T-helper 9 cell (primary cell): ENCODE measurements around the gene LEP.

Experiments used
- DNase-seq: peaks from one replicate; pipeline ENCODE4 v3.0.0-alpha.2; 2020

LEP gene

DNA sequence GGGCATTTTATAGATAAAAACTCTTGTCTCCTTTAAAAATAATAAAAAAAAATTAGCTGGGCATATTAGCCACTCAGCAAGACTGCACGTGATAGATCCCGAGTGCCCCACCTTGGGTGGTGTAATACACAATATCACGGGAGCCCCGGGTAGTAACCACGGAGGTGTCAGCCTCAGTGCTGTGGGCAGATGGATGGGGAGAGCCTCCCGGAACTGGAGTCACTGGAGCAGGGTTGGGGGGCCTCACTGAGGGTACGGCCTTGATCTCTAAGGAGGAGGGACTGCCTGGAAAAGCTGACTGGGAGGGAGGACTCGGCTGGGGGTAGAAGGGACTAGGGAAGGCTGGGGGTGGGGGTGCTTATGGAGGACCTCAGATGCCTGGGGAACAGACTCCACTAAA is 12.6 kb downstream of the LEP start:
- no peak for DNase-seq

- no peak for DNase-seq
Measured at GRCh38 chr7:128254470-128254869, 13.4 kb downstream of the LEP start.

DNA sequence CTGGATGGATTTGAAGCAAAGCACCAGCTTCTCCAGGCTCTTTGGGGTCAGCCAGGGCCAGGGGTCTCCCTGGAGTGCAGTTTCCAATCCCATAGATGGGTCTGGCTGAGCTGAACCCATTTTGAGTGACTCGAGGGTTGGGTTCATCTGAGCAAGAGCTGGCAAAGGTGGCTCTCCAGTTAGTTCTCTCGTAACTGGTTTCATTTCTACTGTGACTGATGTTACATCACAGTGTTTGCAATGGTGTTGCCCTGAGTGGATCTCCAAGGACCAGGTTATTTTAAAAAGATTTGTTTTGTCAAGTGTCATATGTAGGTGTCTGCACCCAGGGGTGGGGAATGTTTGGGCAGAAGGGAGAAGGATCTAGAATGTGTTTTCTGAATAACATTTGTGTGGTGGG is 14.2 kb downstream of the LEP start:
- DNase-seq: no peak

GRCh38 chr7:128257458-128257857 is 16.4 kb downstream of the LEP start:
- DNase-seq: no peak

DNA sequence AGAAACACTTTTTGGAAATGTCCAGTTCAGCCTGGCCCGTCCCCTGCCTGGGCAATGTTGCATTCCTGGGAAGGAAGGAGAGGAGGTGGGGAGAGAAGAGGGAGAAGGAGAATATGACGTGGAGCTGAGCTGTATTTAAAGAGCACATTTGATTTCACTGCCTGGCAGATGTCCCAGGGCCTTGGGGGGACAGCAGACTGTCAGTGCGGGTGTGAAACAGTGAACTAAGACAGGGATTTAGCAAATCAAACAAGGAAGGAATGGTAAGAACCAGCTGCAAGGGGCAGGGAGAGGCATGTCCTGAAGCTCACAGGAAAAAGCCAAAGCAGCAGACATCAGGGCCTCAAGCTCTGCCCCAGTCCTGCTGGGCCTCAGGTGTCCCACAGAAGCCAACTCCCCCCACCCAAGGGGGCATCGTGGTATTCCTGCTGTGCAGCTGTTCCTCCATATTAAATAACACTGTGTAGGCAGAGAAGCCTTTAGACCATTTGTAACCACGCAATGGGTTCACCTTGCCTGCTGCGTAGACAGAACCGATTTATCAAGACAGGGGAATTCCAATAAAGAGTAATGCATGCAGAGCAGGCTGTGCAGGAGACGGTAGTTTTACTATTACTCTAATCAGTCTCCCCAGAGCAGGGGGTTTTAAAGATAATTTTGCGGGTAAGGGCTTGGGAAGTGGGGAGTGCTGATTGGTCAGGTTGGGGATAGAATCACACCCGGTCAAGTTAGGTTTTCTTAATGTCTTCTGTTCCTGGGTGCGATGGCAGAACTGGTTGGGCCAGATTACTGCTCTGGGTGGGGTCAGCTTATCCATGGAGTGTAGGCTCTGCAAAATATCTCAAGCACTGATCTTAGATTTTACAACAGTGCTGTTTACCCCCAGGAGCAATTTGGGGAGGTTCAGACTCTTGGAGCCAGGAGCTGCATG is 18.3 kb downstream of the LEP start:
- no peak for DNase-seq

- DNase-seq: no peak
Measured at GRCh38 chr7:128260069-128260795, 19.2 kb downstream of the LEP start.

GRCh38 chr7:128262273-128263028 is 21.4 kb downstream of the LEP start:
- no peak for DNase-seq

GRCh38 chr7:128263420-128263819 is 22.3 kb downstream of the LEP start:
- no peak for DNase-seq

- DNase-seq: no peak
Measured at GRCh38 chr7:128264477-128264876, 23.4 kb downstream of the LEP start.

- no peak for DNase-seq
Measured at GRCh38 chr7:128265156-128265905, 24.3 kb downstream of the LEP start.

DNA sequence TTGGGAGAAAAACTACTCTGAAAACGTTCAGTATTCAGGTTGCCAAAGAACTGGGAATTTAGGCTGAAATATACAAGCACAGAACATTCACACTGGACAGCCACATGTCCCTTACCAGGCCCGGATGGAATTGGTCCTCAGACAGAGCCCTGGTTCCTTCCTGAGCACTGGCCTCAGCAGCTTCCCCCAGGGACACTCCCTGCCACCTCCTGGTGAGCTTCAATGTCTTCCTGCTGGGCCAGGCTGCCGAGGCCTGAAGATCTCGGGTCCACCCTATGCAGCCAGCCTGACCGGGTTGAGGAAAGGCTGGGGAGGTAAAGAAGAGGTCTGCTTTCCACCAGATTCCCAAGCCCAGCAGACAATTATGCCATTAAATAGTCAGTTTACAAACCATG is 24.8 kb downstream of the LEP start:
- no peak for DNase-seq

GRCh38 chr7:128266529-128266882 is 25.4 kb downstream of the LEP start:
- DNase-seq: no peak

- DNase-seq: no peak
Measured at GRCh38 chr7:128266883-128267594, 26.0 kb downstream of the LEP start.

DNA sequence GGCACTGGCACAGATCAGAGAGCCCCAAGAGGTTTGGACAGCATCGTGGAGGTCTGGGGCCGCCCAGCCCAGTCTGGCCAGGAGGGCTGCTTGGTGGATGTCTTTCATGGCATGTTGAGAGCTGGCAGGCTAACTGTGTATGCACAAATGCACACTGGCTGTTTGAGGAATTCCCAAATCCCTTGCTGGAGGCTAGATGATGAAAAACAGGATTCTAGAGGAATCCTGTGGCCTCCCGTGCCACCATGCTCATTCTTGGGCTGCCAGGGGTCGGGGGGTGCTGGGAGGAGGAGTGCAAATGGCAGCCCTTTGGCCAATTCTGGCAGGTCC is 26.5 kb downstream of the LEP start:
- no peak for DNase-seq

DNA sequence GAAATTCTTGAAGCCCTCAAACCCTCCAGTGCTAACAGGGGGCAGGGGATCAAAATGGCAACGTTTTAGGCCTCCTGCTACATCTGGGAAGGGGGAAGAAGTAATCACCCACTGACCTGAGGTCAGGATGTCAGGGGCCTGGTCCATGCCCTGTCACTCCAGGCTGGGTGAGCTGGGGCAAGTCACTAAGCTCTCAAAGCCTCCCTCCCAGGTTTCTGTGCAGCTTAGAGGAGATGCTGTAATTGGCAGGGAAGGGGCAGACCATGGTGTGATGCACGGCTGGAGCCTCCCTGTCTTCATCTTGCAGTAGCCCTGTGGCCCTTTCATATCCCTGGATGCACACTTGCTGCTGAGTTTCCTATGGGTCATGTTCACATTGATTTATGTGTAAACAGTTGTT is 27.2 kb downstream of the LEP start:
- DNase-seq: no peak

DNA sequence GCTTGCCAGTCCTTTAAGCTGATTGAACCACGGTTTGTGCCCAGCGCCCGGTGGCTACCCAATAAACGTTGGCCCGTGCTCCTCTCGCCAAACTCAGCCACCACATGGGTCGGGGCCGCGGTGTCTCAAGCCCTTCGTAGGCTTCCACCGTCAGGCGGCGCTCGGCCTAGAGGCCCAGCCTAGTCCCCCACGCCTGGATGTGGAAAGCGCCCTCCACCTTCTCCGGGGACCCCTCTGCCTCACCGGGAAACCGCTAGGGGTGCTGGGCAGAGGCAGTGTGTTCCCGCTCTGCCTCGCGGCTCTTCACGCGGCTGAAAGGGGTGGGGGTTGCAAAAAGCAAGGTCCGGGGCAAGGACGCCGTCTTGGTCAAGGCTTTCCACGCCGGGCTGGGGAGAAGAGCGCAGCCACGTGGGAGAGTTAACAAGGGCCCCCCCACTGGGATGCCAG is 29.8 kb downstream of the LEP start:
- DNase-seq: no peak

GRCh38 chr7:128271471-128271941 is 30.4 kb downstream of the LEP start:
- no peak for DNase-seq

DNA sequence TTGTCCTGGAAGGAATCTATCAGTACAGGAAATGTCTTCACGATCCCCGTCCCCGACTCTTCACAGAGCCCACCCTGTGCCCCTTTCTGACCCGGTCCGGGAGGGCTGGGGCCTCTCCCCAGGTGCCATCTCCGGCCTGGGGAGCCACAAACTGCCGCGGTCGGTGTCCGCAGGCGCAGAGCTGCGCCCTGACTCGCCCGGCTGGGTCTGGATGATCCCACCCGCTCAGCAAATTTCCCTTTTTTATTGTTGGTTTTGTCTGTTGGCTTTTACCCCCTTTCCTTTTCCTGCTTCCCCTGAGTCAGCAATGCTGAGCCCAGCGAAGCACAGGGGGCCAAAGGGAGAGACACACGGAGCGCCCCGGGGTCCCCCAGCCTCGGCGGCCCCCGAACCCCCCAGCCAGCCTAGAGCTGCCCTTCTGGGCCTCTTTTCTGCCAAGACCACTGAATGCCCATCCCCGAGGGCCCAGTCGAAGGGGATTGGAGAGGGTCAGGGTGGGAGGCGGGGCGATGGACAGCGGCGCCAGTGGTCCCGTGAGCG is 30.9 kb downstream of the LEP start:
- DNase-seq: no peak

- DNase-seq: no peak
Measured at GRCh38 chr7:128274246-128274883, 33.3 kb downstream of the LEP start.

DNA sequence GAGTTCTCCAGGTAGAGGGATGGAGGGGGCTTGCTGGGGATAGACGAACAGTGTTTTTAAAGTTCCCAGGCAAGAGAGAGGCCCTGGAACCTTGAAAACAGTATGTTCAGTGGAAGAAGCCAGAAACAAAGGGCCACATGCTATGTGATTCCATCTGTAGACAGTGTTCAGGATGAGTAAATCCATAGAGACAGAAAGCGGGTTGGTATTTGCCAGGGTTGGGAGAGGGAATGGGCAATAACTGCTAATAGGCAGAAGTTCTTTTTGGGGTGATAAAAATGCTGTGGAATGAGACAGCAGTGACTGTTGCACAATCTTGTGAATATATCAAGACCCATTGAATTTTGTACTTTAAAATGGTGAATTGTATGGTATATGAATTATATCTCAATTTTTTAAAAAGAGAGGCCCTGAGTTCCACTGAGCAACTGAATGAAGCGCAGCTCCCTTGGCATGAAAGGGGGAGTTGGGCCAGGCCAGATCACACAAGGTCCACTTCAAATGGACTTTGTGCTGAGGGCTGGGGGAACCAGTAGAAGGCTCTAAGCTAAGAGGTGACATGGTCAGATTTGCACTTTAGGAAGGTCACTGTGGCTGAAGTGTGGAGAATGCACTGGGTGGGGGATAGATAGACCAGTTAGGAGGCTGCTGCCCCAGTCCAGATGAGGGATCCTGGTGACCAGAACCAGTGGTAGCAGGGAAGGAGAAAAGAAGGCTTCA is 34.0 kb downstream of the LEP start:
- DNase-seq: no peak
